HUES64 (cell line): ENCODE measurements around the gene ELN.

Experiments used
- H3K27ac ChIP-seq: 2 replicates; pipeline ENCODE4 v1.7.0; 2013; ENCODE audit warnings: low read depth, low read length, inconsistent platforms
- H3K27me3 ChIP-seq: 2 replicates; pipeline ENCODE4 v1.6.1; 2013; ENCODE audit warnings: mild to moderate bottlenecking, low read length; ENCODE audit not compliant: insufficient read depth
- H3K36me3 ChIP-seq: 2 replicates; pipeline ENCODE4 v1.6.1; 2013; ENCODE audit warnings: mild to moderate bottlenecking, low read length; ENCODE audit not compliant: insufficient read depth
- H3K4me1 ChIP-seq: 2 replicates; pipeline ENCODE4 v1.6.1; 2013; ENCODE audit warnings: mild to moderate bottlenecking, low read length, moderate library complexity; ENCODE audit not compliant: insufficient read depth
- H3K4me3 ChIP-seq: 2 replicates; pipeline ENCODE4 v1.5.1; 2013; ENCODE audit warnings: mild to moderate bottlenecking, low read length, moderate library complexity
- H3K9ac ChIP-seq: 2 replicates; pipeline ENCODE4 v1.6.1; 2013; ENCODE audit warnings: mild to moderate bottlenecking, low read depth, low read length
- H3K9me3 ChIP-seq: 2 replicates; pipeline ENCODE4 v1.6.1; 2013; ENCODE audit warnings: low read depth, low read length; ENCODE audit not compliant: insufficient read depth
- whole genome bisulfite sequencing: fragments of 150-250, 120-280 bp; methylation state at CpG from one replicate; pipeline ENCODE4 v1.1.7; 2013; ENCODE audit warnings: missing lambda C conversion rate; 5-methylcytosine and 5-hydroxymethylcytosine counted together

The ELN gene

GRCh38 chr7:74033372-74034311, 5.7 kb downstream of the ELN start:
- Histone ChIP-seq H3K9me3 (no peaks in the 10 kb centered on the region), H3K4me3 (no peak overlapping the region), H3K27ac (no peak overlapping the region), H3K9ac (no peak overlapping the region), H3K27me3 (peaks cover 6% of the 10 kb centered on the region; the same call in 1 of the 2 replicates), H3K36me3 (no peaks in the 10 kb centered on the region), H3K4me1 (peaks cover 10% of the 10 kb centered on the region)
- 77% methylated on average over 37 of the region's 37 CpGs for WGBS

DNA sequence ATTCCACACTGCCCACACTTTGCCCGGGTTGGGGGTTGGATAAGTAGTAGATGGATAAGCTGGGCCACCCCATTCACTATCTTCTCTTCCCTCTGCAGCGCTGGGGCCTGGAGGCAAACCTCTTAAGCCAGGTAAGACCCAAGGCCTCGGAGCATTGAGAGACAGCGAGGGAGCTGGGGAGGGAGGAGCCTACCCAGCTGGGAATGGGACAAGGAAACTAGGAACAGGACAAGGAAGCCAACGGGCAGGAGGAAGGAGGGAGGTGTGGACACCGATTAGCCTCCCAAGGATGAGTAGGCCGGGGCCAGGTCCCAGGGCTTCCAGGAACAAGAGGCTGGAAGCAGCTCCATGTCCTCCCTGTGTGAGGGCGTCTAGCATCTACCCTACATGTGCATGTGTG, 9.6 kb downstream of the ELN start:
- WGBS = 84% methylated on average over 7 of the region's 8 CpGs

DNA sequence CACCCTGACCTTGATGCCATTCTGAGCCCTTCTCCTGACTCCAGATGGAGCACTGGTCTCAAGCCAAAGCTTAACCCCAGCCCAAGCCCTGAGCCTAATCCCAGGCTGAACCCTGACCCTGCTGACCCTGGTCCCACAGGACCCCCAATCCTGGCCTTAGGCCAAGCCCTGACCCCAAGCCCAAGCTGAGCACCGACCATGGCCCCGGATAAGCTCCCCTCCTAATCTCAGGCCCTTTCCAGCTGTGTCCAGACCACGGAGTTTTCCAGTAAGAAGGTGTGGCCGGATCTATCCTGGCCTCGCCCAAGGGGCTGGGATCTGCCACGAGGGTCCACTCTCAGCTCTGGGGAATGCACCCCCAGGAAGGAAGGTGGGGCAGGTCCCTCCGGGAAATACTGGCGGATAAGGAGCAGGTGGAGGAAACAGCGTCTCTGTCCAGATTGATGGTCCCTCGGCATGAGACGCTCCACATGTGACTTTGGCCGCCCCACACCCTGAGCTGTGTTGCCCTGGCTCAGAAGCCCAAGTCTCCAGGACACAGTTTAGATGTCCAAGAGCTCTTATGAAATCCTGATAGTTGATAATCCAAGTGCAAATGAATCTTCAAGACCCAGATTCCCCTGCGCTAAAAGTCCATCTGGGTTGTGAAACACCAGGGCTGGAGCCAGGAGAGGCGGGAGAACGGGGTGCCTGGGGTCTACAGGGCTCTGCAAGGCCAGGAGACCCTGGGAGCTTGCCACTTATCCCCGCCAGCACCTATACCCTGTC, 10.4 kb downstream of the ELN start:
- Histone ChIP-seq H3K9ac (no peak overlapping the region), H3K27ac (no peak overlapping the region), H3K4me3 (no peak overlapping the region), H3K27me3 (no peaks in the 10 kb centered on the region), H3K4me1 (peaks cover 7% of the 10 kb centered on the region), H3K9me3 (no peaks in the 10 kb centered on the region), H3K36me3 (no peaks in the 10 kb centered on the region)
- 94% methylated on average over 16 of the region's 16 CpGs for WGBS

More for the DNA sequence above, 9.6 kb downstream of the ELN start:
- no peaks in the 10 kb centered on the region for H3K4me1 ChIP-seq
- H3K27me3 ChIP-seq = no peaks in the 10 kb centered on the region
- H3K9ac ChIP-seq = no peak overlapping the region
- no peaks in the 10 kb centered on the region for H3K36me3 ChIP-seq
- H3K9me3 ChIP-seq = no peaks in the 10 kb centered on the region
- no peak overlapping the region for H3K27ac ChIP-seq
- H3K4me3 ChIP-seq = no peak overlapping the region

GRCh38 chr7:74039337-74039736, 11.4 kb downstream of the ELN start:
- peaks cover 14% of the 10 kb centered on the region for H3K4me1 ChIP-seq
- H3K27ac ChIP-seq = no peak overlapping the region
- no peak overlapping the region for H3K4me3 ChIP-seq
- H3K9ac ChIP-seq = no peak overlapping the region
- H3K9me3 ChIP-seq = no peaks in the 10 kb centered on the region
- no peaks in the 10 kb centered on the region for H3K36me3 ChIP-seq
- WGBS = 92% methylated on average over 11 of the region's 11 CpGs
- no peaks in the 10 kb centered on the region for H3K27me3 ChIP-seq

DNA sequence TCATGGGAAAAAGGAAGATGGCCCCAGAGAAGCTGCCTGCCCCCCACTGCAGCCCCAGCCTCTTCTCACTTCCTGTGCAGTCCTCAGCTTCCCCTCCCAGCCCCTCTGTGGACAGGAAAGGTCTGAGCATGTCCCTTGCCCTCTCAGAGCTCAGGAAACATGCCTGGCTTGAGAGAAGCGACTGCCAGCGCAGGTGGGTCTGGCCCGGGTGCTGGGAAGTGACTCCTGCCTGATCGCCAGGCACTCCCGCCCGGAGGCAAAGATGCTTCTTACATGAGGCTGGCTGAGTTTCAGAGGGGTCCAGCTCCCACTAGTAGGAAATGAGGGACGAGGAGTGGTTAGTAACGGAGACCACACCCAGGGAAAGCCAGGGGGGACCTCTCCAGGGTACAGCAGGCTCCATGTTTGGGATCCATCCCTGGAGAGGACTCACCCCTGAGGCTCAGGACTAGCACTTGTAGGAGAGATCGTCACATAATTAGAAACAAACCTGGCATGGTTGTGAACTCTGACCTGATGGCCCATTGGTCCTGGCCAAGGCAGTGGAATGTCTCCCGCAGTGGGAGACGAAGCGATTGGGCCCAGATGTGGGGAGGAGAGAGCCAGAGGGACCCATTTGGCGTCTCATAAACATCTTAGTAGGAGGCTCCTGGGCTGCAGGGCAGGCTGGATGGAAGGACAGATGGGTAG, 12.3 kb downstream of the ELN start:
- WGBS = 86% methylated on average over 13 of the region's 13 CpGs
- no peak overlapping the region for H3K27ac ChIP-seq

GRCh38 chr7:74040791-74041520, 13.0 kb downstream of the ELN start:
- no peak overlapping the region for H3K27ac ChIP-seq
- WGBS = 92% methylated on average over 12 of the region's 12 CpGs
- H3K36me3 ChIP-seq = no peaks in the 10 kb centered on the region
- H3K4me1 ChIP-seq = peaks cover 17% of the 10 kb centered on the region
- H3K27me3 ChIP-seq = no peaks in the 10 kb centered on the region
- no peaks in the 10 kb centered on the region for H3K9me3 ChIP-seq
- no peak overlapping the region for H3K4me3 ChIP-seq
- no peak overlapping the region for H3K9ac ChIP-seq

More for the DNA sequence above, 12.3 kb downstream of the ELN start:
- Histone ChIP-seq H3K4me1 (peaks cover 17% of the 10 kb centered on the region), H3K36me3 (no peaks in the 10 kb centered on the region), H3K9ac (no peak overlapping the region), H3K9me3 (no peaks in the 10 kb centered on the region), H3K4me3 (no peak overlapping the region), H3K27me3 (no peaks in the 10 kb centered on the region)

DNA sequence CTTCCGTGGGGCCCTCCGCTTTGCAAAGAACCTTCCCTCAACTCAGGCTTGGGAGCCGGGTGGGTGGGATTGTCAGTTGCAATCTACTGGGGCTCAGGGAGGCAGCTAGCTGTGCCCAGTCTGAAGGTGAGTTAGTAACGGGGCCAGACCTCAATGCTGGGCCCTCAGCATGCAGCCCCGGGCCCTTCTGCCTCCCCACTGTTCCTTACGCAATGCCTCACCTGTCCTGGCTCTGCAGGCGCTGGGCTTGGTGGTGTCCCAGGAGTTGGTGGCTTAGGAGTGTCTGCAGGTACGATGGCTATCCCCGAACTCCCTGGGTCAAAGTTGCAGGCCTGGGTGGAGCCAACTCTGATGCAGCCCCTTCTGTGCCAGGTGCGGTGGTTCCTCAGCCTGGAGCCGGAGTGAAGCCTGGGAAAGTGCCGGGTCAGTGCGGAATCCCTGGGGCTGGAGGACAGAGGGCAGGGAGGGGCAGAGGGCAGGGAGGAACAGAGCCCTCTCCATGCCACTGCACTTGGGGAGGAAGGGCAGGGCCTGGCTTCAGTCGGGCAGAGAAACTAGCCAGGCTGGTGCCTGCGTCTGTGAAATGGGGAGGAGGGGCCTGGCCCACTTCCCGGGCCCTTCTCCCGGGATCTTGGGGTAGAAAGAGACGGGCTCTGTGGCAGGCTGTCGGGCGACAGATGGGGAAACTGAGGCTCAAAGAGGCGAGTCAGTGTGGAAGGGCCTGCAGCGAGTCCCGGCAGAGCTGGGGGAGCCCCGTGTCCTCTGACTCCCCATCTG, 15.0 kb downstream of the ELN start:
- H3K9ac ChIP-seq = peak overlapping the region; percentile 18; the same call in 1 of the 2 replicates

DNA sequence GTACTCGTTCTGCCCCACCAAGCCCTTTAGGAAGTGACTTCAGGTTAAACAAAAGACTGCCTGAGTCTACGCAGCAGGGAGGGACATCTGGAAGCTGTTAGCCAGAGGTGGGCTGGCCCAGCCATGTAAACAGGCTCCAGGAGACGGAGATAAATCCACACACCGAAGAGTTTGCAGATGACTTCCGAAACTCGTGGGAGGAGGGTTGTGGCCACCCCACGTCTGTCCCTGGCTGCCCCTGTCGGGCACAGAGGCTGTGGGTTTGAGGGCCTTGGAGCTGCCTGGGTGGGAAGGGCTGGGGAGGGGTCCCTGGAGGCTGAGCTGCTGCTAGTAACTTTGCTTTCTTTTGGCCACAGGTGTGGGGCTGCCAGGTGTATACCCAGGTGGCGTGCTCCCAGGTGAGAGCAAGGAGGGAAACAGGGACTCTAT, 15.6 kb downstream of the ELN start:
- peaks cover 17% of the 10 kb centered on the region for H3K4me1 ChIP-seq
- H3K9ac ChIP-seq = peak overlapping the region; percentile 18; the same call in 1 of the 2 replicates
- 34% methylated on average over 9 of the region's 9 CpGs for WGBS
- no peak overlapping the region for H3K4me3 ChIP-seq
- no peaks in the 10 kb centered on the region for H3K27me3 ChIP-seq
- H3K36me3 ChIP-seq = no peaks in the 10 kb centered on the region
- H3K9me3 ChIP-seq = no peaks in the 10 kb centered on the region
- H3K27ac ChIP-seq = no peak overlapping the region

More for the DNA sequence above, 15.0 kb downstream of the ELN start:
- Histone ChIP-seq H3K36me3 (no peaks in the 10 kb centered on the region), H3K4me3 (no peak overlapping the region), H3K27ac (no peak overlapping the region), H3K4me1 (peaks cover 17% of the 10 kb centered on the region), H3K27me3 (no peaks in the 10 kb centered on the region), H3K9me3 (no peaks in the 10 kb centered on the region)
- WGBS = 53% methylated on average over 24 of the region's 24 CpGs

DNA sequence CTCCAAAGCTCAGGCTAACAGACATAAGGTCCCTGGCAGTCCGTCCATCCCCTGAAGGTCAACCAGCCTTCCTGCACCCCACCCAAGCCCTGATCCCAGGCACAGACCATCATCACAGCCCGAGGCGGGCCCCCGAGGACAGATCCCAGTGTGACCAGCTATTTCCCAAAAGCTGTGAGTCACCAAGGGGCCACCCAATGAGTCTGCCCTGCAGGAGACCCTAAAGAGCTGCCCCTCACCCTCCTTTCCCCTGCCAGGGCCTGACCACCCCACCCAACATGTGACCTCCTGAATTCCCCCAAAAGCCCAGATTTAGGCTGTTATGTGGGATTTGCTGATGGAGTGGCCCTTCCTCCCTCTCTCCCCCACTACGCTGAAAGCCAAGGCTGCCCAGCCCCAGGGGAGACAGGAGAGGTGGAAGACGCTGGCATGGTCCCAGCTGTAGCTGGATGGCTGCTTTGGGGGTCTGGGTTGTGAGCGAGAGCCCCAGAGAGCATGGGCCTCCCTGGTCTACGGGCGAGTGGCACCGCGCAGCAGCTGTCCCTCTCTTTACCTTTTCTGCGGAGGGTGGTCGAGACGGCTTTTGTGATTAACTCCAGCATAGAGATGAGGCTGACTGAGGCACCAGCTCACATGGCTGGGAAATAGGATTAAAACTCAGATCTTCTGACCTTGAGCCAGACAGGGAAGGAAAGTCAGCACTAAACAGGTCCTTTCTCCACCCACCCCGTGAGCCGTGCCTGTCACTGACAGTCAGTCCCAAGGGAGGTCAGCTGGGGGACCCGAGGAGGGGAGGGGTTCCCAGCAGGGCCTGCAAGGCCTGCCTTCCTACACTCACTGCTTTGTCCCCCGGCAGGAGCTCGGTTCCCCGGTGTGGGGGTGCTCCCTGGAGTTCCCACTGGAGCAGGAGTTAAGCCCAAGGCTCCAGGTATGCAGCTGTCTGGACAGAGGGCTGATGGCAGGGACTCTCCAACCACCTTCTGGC, 16.7 kb downstream of the ELN start:
- H3K9me3 ChIP-seq = no peaks in the 10 kb centered on the region
- no peaks in the 10 kb centered on the region for H3K27me3 ChIP-seq
- H3K4me1 ChIP-seq = peaks cover 17% of the 10 kb centered on the region
- no peak overlapping the region for H3K4me3 ChIP-seq
- no peak overlapping the region for H3K9ac ChIP-seq
- H3K27ac ChIP-seq = no peak overlapping the region
- WGBS = 79% methylated on average over 20 of the region's 20 CpGs
- H3K36me3 ChIP-seq = no peaks in the 10 kb centered on the region
